ENCODE results near the gene BRD9. TPM values are rescaled to one million over a fixed set of nuclear protein-coding genes. Genes with fewer than 3 reads are reported as not detected.
A peak's percentile ranks its signal among the peaks of the same experiment; 100 is the strongest.

The BRD9 gene
- total and polyA plus RNA-seq, 2 donors (not counting 1 experiment from before 2014, with no cell fraction given) = 13.0 to 35.3 TPM

DNA sequence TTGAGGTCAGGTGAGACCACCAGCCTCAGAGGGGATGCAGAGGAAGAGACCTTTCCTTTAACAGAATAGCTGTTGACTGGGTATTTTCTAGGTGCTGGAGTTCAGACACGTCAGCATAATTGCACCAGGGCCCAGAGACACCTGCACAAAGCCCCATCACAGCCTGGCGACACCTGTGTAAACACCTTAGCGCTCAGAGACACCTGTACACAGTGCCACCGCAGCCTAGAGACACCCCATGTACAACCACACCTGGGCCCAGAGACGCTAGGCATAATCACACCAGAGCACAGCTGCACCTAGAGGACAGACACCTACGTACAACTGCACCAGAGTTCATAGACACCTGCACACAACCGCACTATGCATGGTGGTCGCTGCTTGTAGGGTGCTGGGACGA is 1.1 kb upstream of the BRD9 start:
- Histone ChIP-seq H4K20me1 (ENCODE audit: control insufficient read depth, extremely low read depth, insufficient read depth, low read length) (no peaks in the 10 kb centered on the region), H3K27ac (ENCODE audit: insufficient read depth, low read length) (no peak overlapping the region), H3K4me3 (replicated peaks in 1 of 4; ENCODE audit: control extremely low read depth in 1 of 4, insufficient read depth in 1 of 4, low read depth in 3 of 4, low read length in 4 of 4) (peak overlapping the region; percentile 50 to 96 (median 78)), H3K27me3 (ENCODE audit: control insufficient read depth, insufficient read depth, low read length) (no peaks in the 10 kb centered on the region), H3K36me3 (ENCODE audit: control insufficient read depth, insufficient read depth, low read length) (peaks cover 11% of the 10 kb centered on the region), H3K79me2 (ENCODE audit: control insufficient read depth, insufficient read depth, low read length) (peaks cover 38% of the 10 kb centered on the region), H2AFZ (ENCODE audit: low read length) (no peak overlapping the region), H3K9me3 (ENCODE audit: control insufficient read depth, insufficient read depth, low read depth, low read length) (no peaks in the 10 kb centered on the region), H3K4me1 (ENCODE audit: control insufficient read depth, extremely low read depth, insufficient read depth, low read length) (peaks cover 4% of the 10 kb centered on the region), H3K9ac (ENCODE audit: insufficient read depth, low read length) (no peak overlapping the region), H3K4me2 (ENCODE audit: extremely low read depth, insufficient read depth, low read length) (peak overlapping the region; percentile 93)
- TF ChIP-seq, protein P1, sequence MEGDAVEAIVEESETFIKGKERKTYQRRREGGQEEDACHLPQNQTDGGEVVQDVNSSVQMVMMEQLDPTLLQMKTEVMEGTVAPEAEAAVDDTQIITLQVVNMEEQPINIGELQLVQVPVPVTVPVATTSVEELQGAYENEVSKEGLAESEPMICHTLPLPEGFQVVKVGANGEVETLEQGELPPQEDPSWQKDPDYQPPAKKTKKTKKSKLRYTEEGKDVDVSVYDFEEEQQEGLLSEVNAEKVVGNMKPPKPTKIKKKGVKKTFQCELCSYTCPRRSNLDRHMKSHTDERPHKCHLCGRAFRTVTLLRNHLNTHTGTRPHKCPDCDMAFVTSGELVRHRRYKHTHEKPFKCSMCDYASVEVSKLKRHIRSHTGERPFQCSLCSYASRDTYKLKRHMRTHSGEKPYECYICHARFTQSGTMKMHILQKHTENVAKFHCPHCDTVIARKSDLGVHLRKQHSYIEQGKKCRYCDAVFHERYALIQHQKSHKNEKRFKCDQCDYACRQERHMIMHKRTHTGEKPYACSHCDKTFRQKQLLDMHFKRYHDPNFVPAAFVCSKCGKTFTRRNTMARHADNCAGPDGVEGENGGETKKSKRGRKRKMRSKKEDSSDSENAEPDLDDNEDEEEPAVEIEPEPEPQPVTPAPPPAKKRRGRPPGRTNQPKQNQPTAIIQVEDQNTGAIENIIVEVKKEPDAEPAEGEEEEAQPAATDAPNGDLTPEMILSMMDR (conservative IDR thresholded peaks at IDR 0.05 in 1 of 2, IDR thresholded peaks at IDR 0.05 in 1 of 2; ENCODE audit: low read depth in 1 of 2, low read length in 2 of 2) = no peak
- TF ChIP-seq EZH2 (IDR thresholded peaks at IDR 0.05; ENCODE audit: low read length, missing control alignments) = no peak
- no peak for DNase-seq (ENCODE audit: low read depth in 2 of 2)

DNA sequence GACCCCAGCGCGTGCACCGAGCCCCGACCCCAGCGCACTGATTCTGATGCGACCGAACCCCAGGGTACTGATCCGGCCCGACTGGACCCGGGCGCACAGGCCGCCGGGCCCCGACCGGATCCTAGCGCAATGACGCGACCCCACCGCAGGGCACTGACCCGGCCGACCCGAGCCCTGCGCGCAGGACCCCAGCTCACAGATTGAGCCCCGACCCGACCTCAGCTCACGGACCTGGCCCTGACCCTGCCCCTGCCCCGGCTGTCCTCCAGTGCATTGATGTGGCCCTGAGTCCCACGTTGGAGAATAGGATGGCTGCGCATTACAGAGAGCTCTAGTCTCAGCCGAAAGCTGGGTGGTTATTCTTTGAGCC is 521 bp upstream of the BRD9 start:
- Histone ChIP-seq H3K36me3 (ENCODE audit: control insufficient read depth, insufficient read depth, low read length) (peaks cover 12% of the 10 kb centered on the region), H3K27ac (ENCODE audit: insufficient read depth, low read length) (peak overlapping the region; percentile 93), H3K9ac (ENCODE audit: insufficient read depth, low read length) (peak overlapping the region; percentile 96), H3K4me2 (ENCODE audit: extremely low read depth, insufficient read depth, low read length) (peak overlapping the region; percentile 93), H3K27me3 (ENCODE audit: control insufficient read depth, insufficient read depth, low read length) (no peaks in the 10 kb centered on the region), H2AFZ (ENCODE audit: low read length) (peak overlapping the region; percentile 80), H3K9me3 (ENCODE audit: control insufficient read depth, insufficient read depth, low read depth, low read length) (no peaks in the 10 kb centered on the region), H3K79me2 (ENCODE audit: control insufficient read depth, insufficient read depth, low read length) (peaks cover 38% of the 10 kb centered on the region), H3K4me1 (ENCODE audit: control insufficient read depth, extremely low read depth, insufficient read depth, low read length) (peaks cover 4% of the 10 kb centered on the region), H3K4me3 (replicated peaks in 1 of 4; ENCODE audit: control extremely low read depth in 1 of 4, insufficient read depth in 1 of 4, low read depth in 3 of 4, low read length in 4 of 4) (peak overlapping the region; percentile 50 to 96 (median 78)), H4K20me1 (ENCODE audit: control insufficient read depth, extremely low read depth, insufficient read depth, low read length) (no peaks in the 10 kb centered on the region)
- TF ChIP-seq, protein P1 (conservative IDR thresholded peaks at IDR 0.05 in 1 of 2, IDR thresholded peaks at IDR 0.05 in 1 of 2; ENCODE audit: low read depth in 1 of 2, low read length in 2 of 2) = no peak
- no peak for TF ChIP-seq EZH2 (IDR thresholded peaks at IDR 0.05; ENCODE audit: low read length, missing control alignments)
- DNase-seq (ENCODE audit: low read depth in 2 of 2) = no peak

DNA sequence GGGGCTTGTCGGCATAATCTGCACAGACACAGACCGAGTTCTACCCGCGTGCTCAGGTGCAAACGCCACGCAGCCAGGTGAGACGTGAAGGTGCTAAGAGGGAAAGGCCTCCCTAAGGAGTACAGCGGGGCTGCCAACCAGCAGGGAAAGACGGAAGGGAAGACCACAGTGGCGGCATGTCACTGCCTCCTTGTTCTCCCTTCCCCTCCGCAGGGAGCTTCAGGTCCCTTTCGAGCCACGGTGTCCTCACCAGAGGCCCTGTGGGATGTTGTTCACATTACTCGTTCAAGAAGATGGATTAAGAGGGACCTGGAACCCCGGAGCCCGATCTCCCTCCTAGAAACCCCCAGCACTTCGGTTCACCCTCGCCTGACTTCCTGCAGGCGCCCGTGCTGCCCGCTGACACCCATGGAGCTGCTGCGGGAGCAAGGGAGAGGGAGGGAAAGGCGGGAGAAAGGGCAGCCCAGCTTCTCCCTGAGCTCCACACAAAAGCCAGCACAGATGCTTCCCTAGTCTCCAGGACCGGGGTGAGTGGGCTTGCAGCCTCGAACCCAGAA is 686 bp downstream of the BRD9 start:
- Histone ChIP-seq H3K27ac (ENCODE audit: insufficient read depth, low read length) (peak overlapping the region; percentile 93), H3K27me3 (ENCODE audit: control insufficient read depth, insufficient read depth, low read length) (no peaks in the 10 kb centered on the region), H3K4me3 (replicated peaks in 1 of 4; ENCODE audit: control extremely low read depth in 1 of 4, insufficient read depth in 1 of 4, low read depth in 3 of 4, low read length in 4 of 4) (peak overlapping the region; percentile 68 to 96 (median 89)), H3K4me2 (ENCODE audit: extremely low read depth, insufficient read depth, low read length) (peak overlapping the region; percentile 98), H2AFZ (ENCODE audit: low read length) (peak overlapping the region; percentile 66), H3K36me3 (ENCODE audit: control insufficient read depth, insufficient read depth, low read length) (peaks cover 20% of the 10 kb centered on the region), H3K79me2 (ENCODE audit: control insufficient read depth, insufficient read depth, low read length) (peaks cover 38% of the 10 kb centered on the region), H3K9me3 (ENCODE audit: control insufficient read depth, insufficient read depth, low read depth, low read length) (no peaks in the 10 kb centered on the region), H3K4me1 (ENCODE audit: control insufficient read depth, extremely low read depth, insufficient read depth, low read length) (peaks cover 4% of the 10 kb centered on the region), H3K9ac (ENCODE audit: insufficient read depth, low read length) (peak overlapping the region; percentile 96), H4K20me1 (ENCODE audit: control insufficient read depth, extremely low read depth, insufficient read depth, low read length) (no peaks in the 10 kb centered on the region)
- TF ChIP-seq, protein P1 (conservative IDR thresholded peaks at IDR 0.05 in 1 of 2, IDR thresholded peaks at IDR 0.05 in 1 of 2; ENCODE audit: low read depth in 1 of 2, low read length in 2 of 2) = no peak
- no peak for TF ChIP-seq EZH2 (IDR thresholded peaks at IDR 0.05; ENCODE audit: low read length, missing control alignments)
- peak; percentile 11 to 28 for DNase-seq (ENCODE audit: low read depth in 2 of 2)

Data from fibroblast of lung (primary cell).